Mesenchymal stem cell (in vitro differentiated cells and primary cell): ENCODE measurements around the gene MBP.

Experiments
- DNase-seq: peaks from one replicate; pipeline ENCODE4 v3.0.0-alpha.2; 2013
- H2AFZ ChIP-seq: one replicate; pipeline ENCODE4 v1.6.1; 2013; ENCODE audit warnings: low read depth, mild to moderate bottlenecking, control low read depth, inconsistent platforms, low read length, moderate library complexity
- H2AK5ac ChIP-seq: 2 replicates; pipeline ENCODE4 v1.6.1; 2013; ENCODE audit warnings: low read length, moderate library complexity, mild to moderate bottlenecking, inconsistent platforms; ENCODE audit not compliant: severe bottlenecking
- H2BK120ac ChIP-seq: one replicate; pipeline ENCODE4 v1.6.1; 2013; ENCODE audit warnings: low read depth, mild to moderate bottlenecking, inconsistent platforms, low read length, moderate library complexity
- H2BK12ac ChIP-seq, 2 experiments: one replicate each; pipeline ENCODE4 v1.6.1; 2013; ENCODE audit warnings: inconsistent platforms in 2 of 2, low read length in 2 of 2, mild to moderate bottlenecking in 2 of 2, moderate library complexity in 2 of 2, control low read depth in 1 of 2
- H2BK15ac ChIP-seq: one replicate; pipeline ENCODE4 v1.6.1; 2013; ENCODE audit warnings: mild to moderate bottlenecking, low read depth, inconsistent platforms; ENCODE audit not compliant: poor library complexity, severe bottlenecking
- H2BK5ac ChIP-seq: 2 replicates; pipeline ENCODE4 v1.6.1; 2013; ENCODE audit warnings: low read depth, mild to moderate bottlenecking, low read length, control low read depth, inconsistent platforms; ENCODE audit not compliant: poor library complexity, severe bottlenecking
- H3K14ac ChIP-seq, 2 experiments: one replicate each; pipeline ENCODE4 v1.6.1; 2013; ENCODE audit warnings: inconsistent platforms in 2 of 2, low read length in 2 of 2, control low read depth in 1 of 2, mild to moderate bottlenecking in 1 of 2, moderate library complexity in 1 of 2
- H3K18ac ChIP-seq, 2 experiments: one replicate each; pipeline ENCODE4 v1.6.1; 2013; ENCODE audit warnings: inconsistent platforms in 2 of 2, low read length in 2 of 2, control low read depth in 1 of 2, low read depth in 1 of 2, mild to moderate bottlenecking in 1 of 2
- H3K23ac ChIP-seq, 2 experiments: one replicate each; pipeline ENCODE4 v1.6.1; 2013; ENCODE audit warnings: inconsistent platforms in 2 of 2, low read length in 2 of 2, mild to moderate bottlenecking in 2 of 2, moderate library complexity in 2 of 2, control low read depth in 1 of 2
- H3K27ac ChIP-seq: 2 replicates; pipeline ENCODE4 v1.5.1; 2013; ENCODE audit warnings: mild to moderate bottlenecking, moderate library complexity, low read length, control low read depth, inconsistent platforms; ENCODE audit not compliant: poor library complexity, severe bottlenecking
- H3K27me3 ChIP-seq, 2 experiments: 2 replicates each; pipeline versions ENCODE4 v1.6.1 to v1.7.0; 2013; ENCODE audit warnings: low read length in 2 of 2, mild to moderate bottlenecking in 2 of 2, moderate library complexity in 2 of 2, control low read depth in 1 of 2, inconsistent platforms in 1 of 2; ENCODE audit not compliant: control insufficient read depth in 1 of 2, insufficient read depth in 1 of 2
- H3K36me3 ChIP-seq, 2 experiments: 2 replicates each; pipeline versions ENCODE4 v1.6.1 to v1.7.0; 2013; ENCODE audit warnings: low read length in 2 of 2, control low read depth in 1 of 2, inconsistent platforms in 1 of 2, low read depth in 1 of 2, mild to moderate bottlenecking in 1 of 2; ENCODE audit not compliant: insufficient read depth in 2 of 2, control insufficient read depth in 1 of 2
- H3K4ac ChIP-seq, 2 experiments: one replicate each; pipeline ENCODE4 v1.6.1; 2013; ENCODE audit warnings: inconsistent platforms in 2 of 2, low read length in 2 of 2, mild to moderate bottlenecking in 2 of 2, moderate library complexity in 2 of 2, control low read depth in 1 of 2, low read depth in 1 of 2
- H3K4me1 ChIP-seq: 2 replicates; pipeline ENCODE4 v1.6.1; 2013; ENCODE audit warnings: low read depth, low read length, control low read depth; ENCODE audit not compliant: control insufficient read depth, insufficient read depth
- H3K4me2 ChIP-seq: 2 replicates; pipeline ENCODE4 v1.6.1; 2013; ENCODE audit warnings: low read length, mild to moderate bottlenecking, inconsistent platforms; ENCODE audit not compliant: poor library complexity, severe bottlenecking
- H3K4me3 ChIP-seq, 2 experiments: 2 replicates each; pipeline versions ENCODE4 v1.5.1 to v1.7.0; 2013; ENCODE audit warnings: low read length in 2 of 2, mild to moderate bottlenecking in 2 of 2, control low read depth in 1 of 2, low read depth in 1 of 2; ENCODE audit not compliant: insufficient read depth in 1 of 2
- H3K79me1 ChIP-seq: replicated peaks from 2 replicates; pipeline ENCODE4 v1.6.1; 2013; ENCODE audit warnings: mild to moderate bottlenecking, control low read depth, low read length, inconsistent platforms; ENCODE audit not compliant: poor library complexity, severe bottlenecking
- H3K9ac ChIP-seq: 2 replicates; pipeline ENCODE4 v1.7.0; 2013; ENCODE audit warnings: mild to moderate bottlenecking, low read length, moderate library complexity
- H3K9me3 ChIP-seq: 2 replicates; pipeline ENCODE4 v1.7.0; 2013; ENCODE audit warnings: mild to moderate bottlenecking, low read length; ENCODE audit not compliant: control insufficient read depth
- H4K8ac ChIP-seq: one replicate; pipeline ENCODE4 v1.6.1; 2013; ENCODE audit warnings: inconsistent platforms, mild to moderate bottlenecking, low read length, moderate library complexity
- H4K91ac ChIP-seq: one replicate; pipeline ENCODE4 v1.6.1; 2013; ENCODE audit warnings: mild to moderate bottlenecking, low read length, inconsistent platforms
- WGBS: methylation state at CpG from one replicate; pipeline ENCODE4 v1.1.7; 2013; ENCODE audit warnings: mixed read lengths; 5-methylcytosine and 5-hydroxymethylcytosine counted together

The MBP gene

GRCh38 chr18:77146249-77147080, 13.9 kb upstream of the MBP start:
- H3K4me3 ChIP-seq: no peak overlapping the region
- no peak overlapping the region for H3K23ac ChIP-seq
- no peak overlapping the region for H3K27ac ChIP-seq
- WGBS: 78% methylated on average over 15 of the region's 16 CpGs
- no peaks in the 10 kb centered on the region for H3K36me3 ChIP-seq
- no peaks in the 10 kb centered on the region for H3K27me3 ChIP-seq
- no peak overlapping the region for H2AFZ ChIP-seq
- no peak overlapping the region for H3K14ac ChIP-seq
- no peak overlapping the region for H3K9ac ChIP-seq
- no peak overlapping the region for H2AK5ac ChIP-seq
- H3K4me1 ChIP-seq: peaks cover 5% of the 10 kb centered on the region
- no peak for DNase-seq
- H3K18ac ChIP-seq: no peak overlapping the region
- H3K4ac ChIP-seq: no peak overlapping the region
- peaks cover 10% of the 10 kb centered on the region for H3K9me3 ChIP-seq
- no peak overlapping the region for H2BK15ac ChIP-seq
- no peak overlapping the region for H2BK120ac ChIP-seq
- no peaks in the 10 kb centered on the region for H3K79me1 ChIP-seq
- no peak overlapping the region for H3K4me2 ChIP-seq
- H2BK5ac ChIP-seq: no peak overlapping the region
- no peak overlapping the region for H2BK12ac ChIP-seq
- no peak overlapping the region for H4K8ac ChIP-seq
- no peak overlapping the region for H4K91ac ChIP-seq

GRCh38 chr18:77145364-77145901, 12.8 kb upstream of the MBP start:
- H3K4ac ChIP-seq: no peak overlapping the region
- H2BK120ac ChIP-seq: no peak overlapping the region
- no peak overlapping the region for H2AFZ ChIP-seq
- no peak for DNase-seq
- no peak overlapping the region for H2BK12ac ChIP-seq
- H3K4me3 ChIP-seq: no peak overlapping the region
- no peak overlapping the region for H3K27ac ChIP-seq
- WGBS: 84% methylated on average over 11 of the region's 11 CpGs
- H4K8ac ChIP-seq: no peak overlapping the region
- H3K27me3 ChIP-seq: no peaks in the 10 kb centered on the region
- H3K23ac ChIP-seq: no peak overlapping the region
- no peak overlapping the region for H3K9ac ChIP-seq
- H3K18ac ChIP-seq: no peak overlapping the region
- no peaks in the 10 kb centered on the region for H3K36me3 ChIP-seq
- H2AK5ac ChIP-seq: no peak overlapping the region
- H3K14ac ChIP-seq: no peak overlapping the region
- no peak overlapping the region for H3K4me2 ChIP-seq
- peaks cover 10% of the 10 kb centered on the region for H3K9me3 ChIP-seq
- no peak overlapping the region for H2BK15ac ChIP-seq
- no peak overlapping the region for H2BK5ac ChIP-seq
- H3K79me1 ChIP-seq: no peaks in the 10 kb centered on the region
- peaks cover 5% of the 10 kb centered on the region for H3K4me1 ChIP-seq
- H4K91ac ChIP-seq: no peak overlapping the region

DNA sequence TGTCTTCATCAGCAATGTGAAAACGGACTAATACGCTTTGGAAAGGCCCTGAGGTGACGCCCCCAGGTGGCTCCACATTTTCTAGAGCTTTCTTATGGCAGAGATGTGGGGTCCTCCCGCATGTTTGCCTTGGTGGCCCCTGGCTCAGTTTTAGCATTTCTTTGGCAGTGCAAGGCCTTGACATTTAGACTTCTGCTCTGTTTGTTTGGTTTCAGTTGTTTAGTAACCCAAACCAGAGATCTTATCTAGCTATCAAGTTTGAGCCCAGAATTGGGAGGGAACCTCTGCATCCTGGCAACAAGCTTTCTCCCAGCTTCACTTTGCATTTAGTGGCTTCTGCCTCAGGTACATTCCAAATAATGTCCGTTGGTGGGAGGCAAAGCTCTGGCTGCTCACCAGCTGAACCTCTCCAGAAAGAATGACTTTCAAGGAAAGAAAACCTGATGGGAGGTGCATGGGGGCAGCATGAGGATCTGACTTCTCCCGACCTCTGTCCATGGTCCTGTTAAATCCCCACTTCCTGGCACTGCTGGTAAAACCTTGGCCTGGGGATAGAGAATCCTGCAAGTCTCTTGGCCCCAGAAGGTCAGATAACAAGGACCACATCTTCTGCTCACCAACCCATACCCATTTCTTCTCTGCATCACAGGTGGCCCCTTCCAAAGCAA, 12.0 kb upstream of the MBP start:
- Histone ChIP-seq H3K27ac (no peak overlapping the region), H3K14ac (no peak overlapping the region), H2BK15ac (no peak overlapping the region), H3K9me3 (peaks cover 10% of the 10 kb centered on the region), H2BK5ac (no peak overlapping the region), H4K8ac (no peak overlapping the region), H4K91ac (no peak overlapping the region), H3K79me1 (no peaks in the 10 kb centered on the region), H3K4me3 (no peak overlapping the region), H3K4ac (no peak overlapping the region), H3K27me3 (no peaks in the 10 kb centered on the region), H2BK120ac (no peak overlapping the region), H3K23ac (no peak overlapping the region), H3K18ac (no peak overlapping the region), H2AK5ac (no peak overlapping the region), H2AFZ (no peak overlapping the region), H3K4me2 (no peak overlapping the region), H3K36me3 (no peaks in the 10 kb centered on the region), H3K4me1 (peaks cover 5% of the 10 kb centered on the region), H3K9ac (no peak overlapping the region), H2BK12ac (no peak overlapping the region)
- WGBS: 71% methylated on average over 6 of the region's 6 CpGs
- peak; percentile 7 for DNase-seq

GRCh38 chr18:77144046-77144445, 11.5 kb upstream of the MBP start:
- Histone ChIP-seq H3K9ac (no peak overlapping the region), H3K14ac (no peak overlapping the region), H2BK5ac (no peak overlapping the region), H2BK15ac (no peak overlapping the region), H3K23ac (no peak overlapping the region), H3K18ac (no peak overlapping the region), H2AK5ac (no peak overlapping the region), H2AFZ (no peak overlapping the region), H4K91ac (no peak overlapping the region), H3K4me2 (no peak overlapping the region), H3K4ac (no peak overlapping the region), H3K4me3 (no peak overlapping the region), H3K4me1 (peaks cover 5% of the 10 kb centered on the region), H3K36me3 (no peaks in the 10 kb centered on the region), H3K27ac (no peak overlapping the region), H4K8ac (no peak overlapping the region), H3K27me3 (no peaks in the 10 kb centered on the region), H3K9me3 (peaks cover 10% of the 10 kb centered on the region), H3K79me1 (no peaks in the 10 kb centered on the region), H2BK12ac (no peak overlapping the region), H2BK120ac (no peak overlapping the region)
- DNase-seq: no peak
- 75% methylated on average over 2 of the region's 2 CpGs for WGBS
